Activated T-cell treated with anti-CD3 and anti-CD28 coated beads, Interleukin-2, amount 50 U/mL, for 1 hour (primary cell): ENCODE measurements around the gene PRRX1.

Experiments used
- DNase-seq: peaks from one replicate; pipeline ENCODE4 v3.0.0-alpha.2; 2020

The PRRX1 gene

DNA sequence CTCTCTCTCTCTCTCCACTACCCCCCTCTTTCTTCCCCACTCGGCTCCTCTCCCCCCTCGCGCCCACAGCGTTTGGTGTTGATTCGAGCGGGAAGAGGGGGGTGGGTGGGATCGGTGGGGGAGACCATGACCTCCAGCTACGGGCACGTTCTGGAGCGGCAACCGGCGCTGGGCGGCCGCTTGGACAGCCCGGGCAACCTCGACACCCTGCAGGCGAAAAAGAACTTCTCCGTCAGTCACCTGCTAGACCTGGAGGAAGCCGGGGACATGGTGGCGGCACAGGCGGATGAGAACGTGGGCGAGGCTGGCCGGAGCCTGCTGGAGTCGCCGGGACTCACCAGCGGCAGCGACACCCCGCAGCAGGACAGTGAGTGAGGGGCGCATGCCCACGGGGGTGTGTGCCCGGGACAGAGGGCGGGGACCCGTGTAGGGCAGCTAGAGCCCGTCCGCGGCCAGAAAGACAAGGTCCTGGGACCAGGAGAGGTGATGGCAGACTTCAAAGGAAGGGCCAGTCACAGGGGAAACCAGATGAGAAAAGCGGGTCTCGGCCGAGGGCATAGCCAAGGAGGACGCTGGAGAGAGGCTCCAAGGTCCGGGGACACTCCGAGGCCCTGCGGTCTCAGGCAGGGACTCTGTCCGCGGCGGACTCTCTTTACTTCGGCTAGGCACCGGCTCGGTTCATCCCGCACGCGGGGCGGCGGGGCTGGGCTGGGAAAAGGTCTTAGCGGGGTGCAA is at the start of gene PRRX1:
TSS of gene PRRX1 (plus strand) at position 39 of the 735 bp plus-strand sequence. CDS start at position 127, 88 bp downstream.
- no peak for DNase-seq

GRCh38 chr1:170617591-170618330 is 46.2 kb upstream of the PRRX1 start:
- DNase-seq, result no peak

DNA sequence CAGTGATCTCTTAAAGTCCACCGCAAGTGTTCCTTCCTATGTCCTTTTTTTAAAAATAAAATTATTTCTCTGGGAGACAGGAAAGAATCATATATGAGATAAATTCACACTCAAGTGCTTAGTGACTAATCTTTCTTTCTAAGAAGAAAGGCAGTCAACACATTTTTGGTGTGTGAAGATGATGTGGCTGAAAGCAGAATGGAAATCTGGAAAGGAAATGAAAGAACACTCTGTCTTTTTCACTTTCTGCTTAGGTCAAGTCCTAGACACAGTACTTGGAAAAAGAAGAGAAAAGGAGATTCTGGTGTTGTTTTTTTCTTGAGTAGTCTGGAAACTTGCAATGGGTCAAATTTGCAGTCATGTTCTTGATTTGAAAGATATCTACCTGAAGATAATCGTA is 45.5 kb upstream of the PRRX1 start:
- no peak for DNase-seq

GRCh38 chr1:170619241-170620028 is 44.5 kb upstream of the PRRX1 start:
- DNase-seq, result no peak

DNA sequence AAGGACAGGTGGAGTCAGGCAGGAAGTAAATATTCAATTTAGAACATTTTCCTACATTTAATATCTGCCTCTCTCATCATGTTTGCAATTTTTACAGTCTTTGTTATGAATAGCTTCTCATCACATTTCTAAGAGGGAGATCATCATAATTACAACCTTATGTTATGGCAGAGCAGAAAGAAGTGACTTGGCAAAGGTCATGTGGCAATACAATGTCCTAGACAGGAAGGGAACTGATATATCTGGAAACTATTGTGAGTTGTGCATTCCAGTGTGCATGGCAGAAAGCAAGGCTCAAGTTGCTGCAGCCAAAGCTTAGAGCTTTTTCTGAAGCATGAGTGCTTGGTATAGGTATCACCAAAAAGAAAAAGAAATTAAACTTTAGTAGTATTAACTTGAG is 43.8 kb upstream of the PRRX1 start:
- DNase-seq, result no peak

DNA sequence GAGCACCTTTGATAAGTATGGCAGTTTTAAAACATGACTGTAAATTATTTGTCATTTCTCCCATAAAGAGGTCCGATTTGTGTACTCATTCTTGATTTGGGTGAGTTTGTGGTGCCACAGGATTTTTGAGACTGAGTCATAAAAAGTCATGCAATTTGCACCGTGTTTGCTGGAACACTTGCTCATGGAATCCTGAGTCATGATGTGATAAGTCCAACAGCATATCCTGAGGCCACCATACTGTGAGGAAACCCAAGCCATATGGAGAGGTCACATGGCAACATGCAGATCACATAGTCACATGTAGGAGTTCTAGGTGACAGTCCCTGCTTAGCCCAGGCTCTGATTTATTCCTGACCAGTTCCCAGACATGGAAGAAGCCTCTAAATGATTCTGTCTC is 40.8 kb upstream of the PRRX1 start:
- no peak for DNase-seq

DNA sequence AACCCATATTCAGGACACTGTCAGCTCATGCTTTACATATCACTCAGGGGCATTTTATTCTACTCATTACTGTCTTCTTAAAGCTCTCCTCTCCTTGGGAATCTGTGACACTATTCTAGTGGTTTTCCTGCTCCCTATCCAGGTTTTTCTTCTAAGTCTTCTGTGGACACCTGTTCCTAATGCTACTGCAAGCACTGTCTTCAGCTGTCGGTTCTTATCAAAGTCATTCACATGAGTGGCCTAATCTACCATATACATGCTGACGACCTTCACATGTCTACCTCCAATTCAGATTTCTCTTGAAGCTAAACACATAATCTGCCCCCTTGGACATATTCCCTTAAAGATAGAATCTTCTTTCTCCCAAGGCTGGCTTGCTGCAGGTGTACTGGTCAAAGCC is 39.8 kb upstream of the PRRX1 start:
- DNase-seq, result no peak

DNA sequence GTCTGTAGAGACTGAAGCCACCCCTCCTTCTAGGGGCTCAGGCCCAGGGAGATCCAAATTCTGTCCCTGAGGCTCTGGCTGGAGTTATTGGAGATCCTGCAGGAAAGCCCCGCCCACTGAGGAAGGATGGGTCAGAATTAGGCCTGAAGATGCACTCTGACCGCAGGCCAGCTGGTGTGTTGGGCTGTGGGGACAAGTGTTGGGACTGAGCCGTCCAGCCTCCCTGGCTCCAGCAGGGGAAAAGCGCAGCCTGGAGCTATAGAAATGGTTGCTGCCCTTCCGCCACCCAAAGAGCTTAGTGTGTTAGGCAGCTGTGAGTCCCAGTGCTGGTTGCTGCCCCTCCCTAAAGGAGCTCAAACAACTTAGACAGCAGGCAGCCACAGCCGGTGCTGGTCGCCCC is 33.0 kb upstream of the PRRX1 start:
- no peak for DNase-seq

DNA sequence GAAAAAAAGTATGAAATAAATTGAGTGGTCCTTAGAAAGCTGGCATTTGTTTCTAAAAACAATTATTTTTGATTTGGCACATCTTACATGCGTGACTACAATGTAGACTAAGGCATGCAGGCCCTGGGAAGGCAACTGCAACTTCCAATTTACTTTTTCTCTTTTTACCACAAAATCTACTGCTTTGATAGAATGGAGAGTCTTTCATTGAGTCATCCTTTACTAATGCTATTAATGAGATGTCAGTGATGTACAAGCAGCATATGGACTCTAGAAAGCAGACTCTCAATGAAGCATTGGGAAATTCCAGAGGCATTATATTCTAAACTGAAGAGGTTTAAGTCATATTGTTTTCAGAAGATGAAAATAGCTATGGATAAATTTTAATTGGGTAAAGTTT is 29.6 kb upstream of the PRRX1 start:
- DNase-seq, result no peak

- DNase-seq, result no peak
Measured at GRCh38 chr1:170634824-170635410, 29.0 kb upstream of the PRRX1 start.

- DNase-seq, result no peak
Measured at GRCh38 chr1:170640581-170640980, 23.4 kb upstream of the PRRX1 start.

DNA sequence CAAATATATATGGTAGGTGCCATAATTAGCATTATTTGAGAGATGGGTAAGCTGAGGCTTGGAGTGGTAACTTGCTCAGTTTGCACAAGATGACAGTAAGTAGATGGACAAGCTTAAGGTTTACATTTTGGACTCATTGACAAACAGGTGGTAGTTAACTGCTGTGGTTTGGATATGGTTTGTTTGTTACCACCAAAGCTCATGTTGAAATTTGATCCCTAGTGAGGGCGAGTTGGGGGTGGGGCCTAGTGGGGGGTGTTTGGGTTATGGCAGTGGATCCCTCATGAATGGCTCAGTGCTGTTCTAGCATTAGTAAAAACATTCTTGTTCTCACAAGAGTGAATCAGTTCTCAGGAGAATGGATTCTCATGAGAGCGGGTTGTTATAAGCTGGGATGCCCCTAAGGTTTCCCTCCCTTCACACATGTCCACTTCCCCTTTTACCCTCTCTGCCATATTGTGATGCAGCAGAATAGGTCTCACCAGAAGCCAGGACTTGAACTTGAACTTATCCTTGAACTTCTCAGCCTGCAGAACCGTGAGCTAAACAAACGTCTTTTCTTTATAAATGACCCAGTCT is 6.6 kb upstream of the PRRX1 start:
- no peak for DNase-seq

GRCh38 chr1:170659399-170660035 is 4.4 kb upstream of the PRRX1 start:
- no peak for DNase-seq

DNA sequence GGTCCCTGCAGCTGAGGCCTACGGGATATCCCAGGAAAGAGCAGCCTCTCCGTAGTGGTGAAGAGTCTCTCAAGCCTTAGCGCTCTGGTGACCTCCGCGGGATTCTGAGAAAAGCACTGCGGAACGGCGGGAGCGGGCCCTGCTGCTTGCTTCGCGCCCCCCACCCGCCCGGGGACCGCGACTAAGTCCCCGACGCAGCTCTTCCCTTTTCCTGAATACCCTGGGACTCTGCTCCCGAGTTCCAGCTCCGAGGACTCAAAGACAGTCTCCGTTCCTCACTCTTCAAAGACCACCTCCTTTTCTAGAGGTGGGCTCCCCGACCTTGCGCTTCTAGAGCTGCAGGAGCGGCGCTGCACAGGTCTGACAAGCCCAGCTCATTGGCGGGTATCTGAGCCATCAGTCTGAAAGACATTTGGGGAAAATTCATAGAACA is 3.6 kb upstream of the PRRX1 start:
- DNase-seq, result no peak

DNA sequence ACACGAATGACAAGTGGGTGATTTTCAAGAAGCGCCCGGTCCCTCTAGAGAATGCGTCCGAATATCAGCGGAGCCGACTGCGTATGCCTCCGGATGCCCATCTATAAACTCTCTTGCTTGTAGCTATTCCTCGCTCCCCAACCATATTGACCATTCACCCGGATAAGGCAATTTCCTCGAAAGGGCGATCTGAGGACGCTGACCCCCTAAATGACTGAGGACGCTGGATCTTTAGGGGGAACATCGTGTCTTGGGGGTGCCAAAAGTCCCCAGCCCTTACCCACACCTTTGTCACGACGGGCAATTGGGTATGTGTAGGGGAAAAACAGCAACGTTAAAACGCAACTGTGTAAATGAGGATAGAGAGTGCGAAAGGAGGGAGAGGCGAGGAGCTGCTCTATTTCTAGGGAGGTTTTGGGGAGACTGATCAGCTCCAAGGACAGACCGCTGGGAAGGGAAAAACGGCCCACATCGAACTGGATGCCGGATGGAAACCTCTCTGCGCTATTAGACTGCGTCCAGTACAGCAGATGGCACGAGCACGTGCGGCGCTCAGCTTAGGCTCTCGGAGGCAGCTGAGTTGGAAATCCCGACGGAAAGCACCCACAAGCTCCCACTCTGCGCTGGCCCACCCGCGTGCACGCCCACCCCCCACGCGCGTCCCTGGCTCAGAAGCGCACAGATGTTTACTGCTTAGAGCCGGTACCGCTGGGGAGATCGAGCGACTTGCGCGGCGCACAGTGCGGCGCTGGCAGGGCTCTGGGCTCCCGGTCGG is 2.9 kb upstream of the PRRX1 start:
- DNase-seq, result no peak

DNA sequence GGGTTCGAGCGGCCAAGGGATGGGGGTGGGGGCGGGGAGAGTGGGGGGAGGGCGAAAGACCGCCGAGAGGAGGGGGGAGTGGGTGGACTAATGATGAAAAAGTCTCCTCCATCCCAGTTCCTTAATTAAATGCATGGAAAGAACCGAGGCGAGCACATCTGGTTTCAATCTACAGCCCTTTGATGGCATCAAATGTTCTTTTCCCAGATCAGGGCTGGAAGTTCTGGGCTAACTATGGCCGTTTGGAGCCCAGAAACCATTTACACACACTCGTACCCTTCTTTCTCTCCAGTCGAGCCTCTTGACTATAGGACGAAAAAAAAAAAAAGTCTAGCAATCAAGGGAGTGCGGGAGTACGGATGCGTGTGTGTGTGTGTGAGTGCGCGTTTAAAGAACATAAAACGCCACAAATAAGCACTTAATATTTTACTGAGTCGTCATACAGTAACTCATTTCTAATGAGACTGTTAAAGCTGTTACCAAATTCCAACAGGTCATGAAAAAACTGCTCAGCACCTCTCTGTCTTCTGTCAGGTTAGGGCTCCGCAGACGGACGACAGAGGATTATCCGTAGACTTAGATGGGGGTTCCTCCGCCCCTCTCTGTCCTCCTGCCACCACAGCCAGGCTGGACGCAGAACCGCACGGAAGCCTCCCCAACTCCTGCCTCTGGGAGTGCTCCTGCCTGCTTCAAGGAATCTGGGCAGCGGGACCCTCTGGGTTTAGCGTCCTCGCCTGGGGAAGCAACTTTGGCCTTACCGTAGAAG is 2.1 kb upstream of the PRRX1 start:
- DNase-seq, result no peak

DNA sequence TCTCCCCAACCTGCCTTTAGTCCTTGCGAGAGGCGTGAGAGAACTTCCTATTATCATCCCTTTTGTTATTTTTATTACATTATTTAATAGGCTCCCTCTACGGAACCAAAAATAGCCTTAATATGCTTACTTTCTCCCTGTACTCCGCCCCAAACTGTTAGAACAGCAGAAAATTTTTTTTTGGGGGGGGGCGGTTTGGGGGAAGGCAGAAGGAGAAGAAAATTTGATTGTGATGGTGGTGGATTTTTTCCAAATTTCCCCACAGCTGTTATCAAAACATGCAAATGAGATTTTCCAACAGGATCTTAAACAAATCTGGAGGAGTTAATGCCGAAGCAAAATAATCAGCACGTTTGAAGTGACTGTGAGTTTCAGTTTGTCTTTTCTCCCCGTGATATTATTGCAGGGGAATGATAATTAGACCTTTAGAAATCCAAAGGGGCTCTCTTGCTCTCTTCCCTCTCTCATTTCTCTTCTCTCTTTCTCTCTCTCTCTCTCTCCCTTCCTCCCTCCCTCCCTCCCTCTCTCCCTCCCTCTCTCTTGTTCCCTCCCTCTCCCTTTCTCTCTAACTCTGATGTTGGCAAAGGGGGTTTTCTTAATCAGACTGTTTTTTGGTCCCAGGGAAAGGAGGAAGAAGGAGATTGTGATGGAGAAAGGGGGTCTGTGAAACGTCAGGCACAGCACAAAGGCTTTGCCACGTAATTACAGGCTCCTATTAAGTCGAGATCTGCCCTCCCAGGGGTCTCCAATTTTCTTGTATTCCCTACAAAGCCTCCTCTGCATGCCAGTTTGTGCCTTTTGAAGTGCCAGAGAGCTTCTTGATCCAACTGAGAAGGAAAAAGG is 1.1 kb upstream of the PRRX1 start:
- DNase-seq, result no peak

DNA sequence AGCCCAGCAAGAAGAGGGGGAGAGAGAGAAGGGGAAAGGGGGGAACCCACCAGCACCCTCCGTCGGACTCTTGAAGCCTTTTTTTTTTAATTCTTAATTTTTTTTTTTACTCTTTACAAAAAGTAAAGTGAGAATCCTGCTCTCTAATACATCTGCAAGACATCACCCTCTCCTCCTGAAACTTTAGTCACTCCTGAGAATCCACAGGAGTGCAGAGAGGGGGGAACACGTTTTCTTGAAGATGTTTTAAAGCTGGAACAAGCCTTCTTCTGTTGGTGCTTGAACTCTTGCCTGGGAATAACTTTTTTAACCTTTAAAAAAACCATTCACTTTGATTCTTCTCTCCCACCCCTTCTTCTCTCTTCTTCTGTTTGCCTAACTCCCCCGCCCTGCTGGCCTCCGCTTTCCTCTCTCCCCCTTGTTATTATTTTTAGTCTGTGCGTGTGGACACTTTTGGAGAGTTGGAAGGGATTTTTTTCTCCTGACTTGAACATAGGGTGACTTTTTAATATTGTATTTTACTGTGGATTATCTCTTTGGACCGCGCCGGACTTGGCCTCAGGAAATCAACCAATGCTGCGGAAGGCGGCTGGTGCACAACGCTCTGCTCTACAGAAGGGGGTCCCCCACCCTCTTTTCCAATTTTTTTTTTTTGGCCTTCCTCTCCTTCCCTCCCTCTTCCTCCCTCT is 383 bp upstream of the PRRX1 start:
- no peak for DNase-seq
